ENCODE data around the gene FAM83B.

DNA sequence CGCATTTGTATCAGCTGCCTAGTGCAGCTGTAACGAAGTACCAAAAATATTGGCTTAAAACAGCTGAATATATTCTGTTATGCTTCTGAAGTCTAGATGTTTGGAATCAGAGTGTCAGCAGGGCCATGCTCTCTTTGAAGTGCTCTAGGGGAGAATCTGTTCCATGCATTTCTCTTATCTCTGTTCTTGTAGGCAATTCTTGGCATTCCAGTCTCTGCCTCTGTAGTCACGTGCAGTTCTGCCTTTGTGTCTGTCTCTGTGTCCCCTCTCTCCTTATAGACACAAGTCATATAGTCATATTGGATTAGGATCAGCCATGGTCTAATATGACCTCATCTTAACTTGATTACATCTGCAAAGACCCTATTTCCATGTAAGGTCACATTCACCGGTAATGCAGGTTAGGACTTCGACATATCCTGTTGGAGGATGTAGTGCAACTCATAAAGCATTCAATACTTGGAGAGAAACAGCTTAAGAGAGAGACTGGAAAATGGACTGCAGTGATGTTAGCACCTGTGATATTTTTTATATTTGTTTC, 18.6 kb downstream of the FAM83B start:
- TF ChIP-seq, protein P1, sequence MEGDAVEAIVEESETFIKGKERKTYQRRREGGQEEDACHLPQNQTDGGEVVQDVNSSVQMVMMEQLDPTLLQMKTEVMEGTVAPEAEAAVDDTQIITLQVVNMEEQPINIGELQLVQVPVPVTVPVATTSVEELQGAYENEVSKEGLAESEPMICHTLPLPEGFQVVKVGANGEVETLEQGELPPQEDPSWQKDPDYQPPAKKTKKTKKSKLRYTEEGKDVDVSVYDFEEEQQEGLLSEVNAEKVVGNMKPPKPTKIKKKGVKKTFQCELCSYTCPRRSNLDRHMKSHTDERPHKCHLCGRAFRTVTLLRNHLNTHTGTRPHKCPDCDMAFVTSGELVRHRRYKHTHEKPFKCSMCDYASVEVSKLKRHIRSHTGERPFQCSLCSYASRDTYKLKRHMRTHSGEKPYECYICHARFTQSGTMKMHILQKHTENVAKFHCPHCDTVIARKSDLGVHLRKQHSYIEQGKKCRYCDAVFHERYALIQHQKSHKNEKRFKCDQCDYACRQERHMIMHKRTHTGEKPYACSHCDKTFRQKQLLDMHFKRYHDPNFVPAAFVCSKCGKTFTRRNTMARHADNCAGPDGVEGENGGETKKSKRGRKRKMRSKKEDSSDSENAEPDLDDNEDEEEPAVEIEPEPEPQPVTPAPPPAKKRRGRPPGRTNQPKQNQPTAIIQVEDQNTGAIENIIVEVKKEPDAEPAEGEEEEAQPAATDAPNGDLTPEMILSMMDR (conservative IDR thresholded peaks at IDR 0.05 in 1 of 2, IDR thresholded peaks at IDR 0.05 in 1 of 2; ENCODE audit: extremely low read depth in 1 of 2, insufficient read depth in 1 of 2, low read depth in 1 of 2, low read length in 2 of 2) = no peak
- no peak for TF ChIP-seq EZH2 (IDR thresholded peaks at IDR 0.05; ENCODE audit: borderline replicate concordance, low read length)
